SK-N-MC (cell line): ENCODE data around the gene USP35.

Experiments
- FOXP2 ChIP-seq: optimal IDR thresholded peaks from 2 replicates; pipeline ENCODE3; 2011; ENCODE audit warnings: mild to moderate bottlenecking, moderate library complexity; ENCODE audit not compliant: insufficient read depth; ENCODE audit errors: extremely low read length, control extremely low read depth
- POLR2AphosphoS5 ChIP-seq: IDR thresholded peaks from 2 replicates; pipeline ENCODE4 v1.6.1; 2012; ENCODE audit warnings: mild to moderate bottlenecking, low read depth, low read length, borderline replicate concordance

- TF ChIP-seq POLR2AphosphoS5 (no peak), FOXP2 (no peak)
Observed at GRCh38 chr11:78190374-78190773, 1.7 kb downstream of the USP35 start.
